Uterus (tissue), 4 donors: ENCODE results near the gene RNF5. TPM values are rescaled to one million over a fixed set of nuclear protein-coding genes. Genes with fewer than 3 reads are reported as not detected.

Experiments used
- DNase-seq, 2 donors: peaks; one replicate each; pipeline ENCODE4 v3.0.0-alpha.2; 2019 to 2020
- H3K27ac ChIP-seq, 2 donors: fragments of 200-600 bp; sonication (generic); 1 replicate in 1 of 2; 2 replicates in 1 of 2; pipeline ENCODE4 v1.5.1; 2016 to 2018
- H3K27me3 ChIP-seq, 2 donors: fragments of 200-600 bp; sonication (generic); one replicate each; pipeline ENCODE4 v1.5.1; 2018 to 2019; ENCODE audit warnings: control low read depth in 1 of 2
- H3K36me3 ChIP-seq, 2 donors: fragments of 200-600 bp; sonication (generic); one replicate each; pipeline ENCODE4 v1.5.1; 2019; ENCODE audit warnings: control low read depth in 1 of 2
- H3K4me1 ChIP-seq, 2 donors: fragments of 200-600 bp; sonication (generic); one replicate each; pipeline ENCODE4 v1.5.1; 2018 to 2019; ENCODE audit warnings: control low read depth in 1 of 2
- H3K4me3 ChIP-seq, 2 donors: fragments of 200-600 bp; sonication (generic); 1 replicate in 1 of 2; 2 replicates in 1 of 2; pipeline ENCODE4 v1.5.1; 2018 to 2019; ENCODE audit warnings: mild to moderate bottlenecking in 1 of 2
- H3K9me3 ChIP-seq, 2 donors: fragments of 200-600 bp; sonication (generic); one replicate each; pipeline ENCODE4 v1.5.1; 2019; ENCODE audit warnings: control low read depth in 1 of 2
- CTCF ChIP-seq, 4 experiments: fragments of 200-600 bp in 2 of 4; fragments of 450-650 bp in 2 of 4; sonication (generic) in 2 of 4; IDR thresholded peaks; one replicate each; pipeline ENCODE4 v1.5.1; 2016 to 2019; ENCODE audit warnings: antibody characterized with exemption in 4 of 4, mild to moderate bottlenecking in 2 of 4, moderate library complexity in 1 of 4
- POLR2A ChIP-seq, 2 donors: fragments of 450-650 bp; IDR thresholded peaks; one replicate each; pipeline ENCODE4 v1.6.1; 2016; ENCODE audit warnings: antibody characterized with exemption in 2 of 2, mild to moderate bottlenecking in 1 of 2, moderate library complexity in 1 of 2
- intact Hi-C: fragments of 100-400 bp; cut with DNase I; formaldehyde crosslinking; loops from one replicate; pipeline ENCODE4 v1.15.1; 2023; ENCODE audit warnings: low total_unique reads
- microRNA-seq: library from miRNA; unstranded; fragments of <30 nt; microRNA quantifications from one replicate; pipeline ENCODE4, GENCODE V29; 2016; ENCODE audit warnings: borderline microRNAs expressed, borderline replicate concordance
- small RNA-seq: library from RNA; depleted of rRNA; stranded (forward); fragments of <200 nt; gene quantifications from one replicate; pipeline ENCODE3, GENCODE V24; 2016
- total RNA-seq, 4 donors: library from RNA; depleted of rRNA in 3 of 4; stranded (reverse); fragments of >200 nt in 3 of 4; gene quantifications; one replicate each; pipeline versions ENCODE4 v1.1.0 to v1.2.4, GENCODE V29; 2014 to 2023
- donor health status: DM: yes; HTN: yes; CAD: no.

Gene RNF5
- total RNA-seq, 4 donors from 2014 or later = 45.6 to 84.7 (median 56.3) TPM

DNA sequence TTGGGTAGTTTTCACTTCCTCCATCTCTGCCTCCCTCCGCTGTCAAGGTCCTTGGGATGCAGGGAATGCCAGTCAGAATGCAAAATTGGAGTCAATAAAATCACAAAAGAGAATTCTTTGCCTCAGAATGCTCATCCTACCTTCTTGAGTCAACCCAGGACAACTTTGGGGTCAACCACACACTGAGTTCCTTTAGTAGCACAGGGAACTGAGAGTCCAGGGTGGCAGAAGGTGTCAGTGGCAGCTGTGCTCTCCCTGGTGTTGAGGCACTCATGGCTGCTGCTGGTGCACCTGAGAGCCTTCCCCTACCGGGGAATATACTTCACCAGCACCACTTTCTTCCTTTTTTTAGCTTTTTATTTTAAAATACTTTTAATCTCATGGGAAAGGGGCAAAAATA, 46.5 kb downstream of the RNF5 start:
- DNase-seq = no peak
- Histone ChIP-seq H3K4me3 (no peak overlapping the region), H3K4me1 (no peaks in the 10 kb centered on the region), H3K27ac (peak overlapping the region in 1 of 2 donors; percentile 70), H3K27me3 (no peaks in the 10 kb centered on the region), H3K36me3 (no peaks in the 10 kb centered on the region), H3K9me3 (no peaks in the 10 kb centered on the region)
- intact Hi-C loops = no loop called here
- TF ChIP-seq POLR2A (IDR thresholded peaks at IDR 0.05) = no peak
- TF ChIP-seq CTCF (IDR thresholded peaks at IDR 0.05) = no peak

DNA sequence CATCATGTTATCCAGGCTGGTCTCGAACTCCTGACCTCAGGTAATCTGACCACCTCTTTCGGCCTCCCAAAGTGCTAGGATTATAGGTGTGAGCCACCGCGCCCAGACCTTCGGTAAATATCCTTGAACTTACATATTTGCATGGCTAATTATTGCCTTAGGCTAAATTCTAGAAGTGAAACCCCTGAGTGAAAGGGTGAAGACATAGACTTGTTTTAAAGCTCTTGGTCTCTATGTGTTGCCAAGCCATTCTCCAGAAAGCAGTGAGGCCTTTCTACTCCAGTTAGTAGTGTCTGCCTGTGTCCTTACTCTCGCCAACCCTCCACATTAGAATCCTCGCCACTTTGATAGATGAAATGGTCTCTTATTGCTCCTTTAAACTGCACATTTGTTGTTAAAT, 48.2 kb downstream of the RNF5 start:
- H3K4me3 ChIP-seq = no peak overlapping the region

More for the DNA sequence above, 48.2 kb downstream of the RNF5 start:
- no peak for DNase-seq
- no peaks in the 10 kb centered on the region for H3K9me3 ChIP-seq
- no peaks in the 10 kb centered on the region for H3K36me3 ChIP-seq
- H3K27me3 ChIP-seq = no peaks in the 10 kb centered on the region
- H3K27ac ChIP-seq = no peak overlapping the region
- TF ChIP-seq CTCF (IDR thresholded peaks at IDR 0.05) (no peak), POLR2A (IDR thresholded peaks at IDR 0.05) (no peak)
- intact Hi-C loops = no loop called here
- no peaks in the 10 kb centered on the region for H3K4me1 ChIP-seq

Small RNAs within 50 kb of the gene (microRNA-seq; reads per million reads assigned to microRNA genes)
- gene MIR6721 = not detected
- not detected for gene MIR6833

Small RNAs within 50 kb of the gene (small RNA-seq; reads per million reads assigned to genes)
- gene AL662884.1 = not detected
- not detected for gene MIR6833

Other genes starting within 250 kb of the RNF5 start
- gene CFB, start 232.3 kb upstream of the RNF5 start, total RNA-seq = 10 to 100 TPM in 2 of 4 donors, 1 to 10 TPM in 1, not detected in 1; 6.2 to 32.6 (median 31.5) TPM
- gene NELFE, start 219.4 kb upstream of the RNF5 start, total RNA-seq = 10 to 100 TPM; 30.3 to 73.0 (median 51.4) TPM
- gene SKIC2, start 219.2 kb upstream of the RNF5 start, total RNA-seq = 10 to 100 TPM; 11.5 to 58.8 (median 35.6) TPM
- gene DXO, start 206.3 kb upstream of the RNF5 start, total RNA-seq = 10 to 100 TPM in 3 of 4 donors, 1 to 10 TPM in 1; 10.0 to 36.6 (median 14.7) TPM
- gene C4A, start 196.3 kb upstream of the RNF5 start, total RNA-seq = 100 to 1,000 TPM in 1 of 4 donors, 10 to 100 TPM in 2, 1 to 10 TPM in 1; 3.8 to 100 (median 32.3) TPM
- gene C4B, start 163.6 kb upstream of the RNF5 start, total RNA-seq = 10 to 100 TPM; 12.4 to 97.5 (median 46.3) TPM
- gene CYP21A2, start 140.0 kb upstream of the RNF5 start, total RNA-seq = 1 to 10 TPM in 1 of 4 donors, not detected in 3; 4.1 TPM
- gene TNXB, start 69.1 kb upstream of the RNF5 start, total RNA-seq = 100 to 1,000 TPM in 3 of 4 donors, 10 to 100 TPM in 1; 90.6 to 217 (median 181) TPM
- 100 to 1,000 TPM in 1 of 4 donors, 10 to 100 TPM in 3; 16.4 to 121 (median 33.6) TPM for gene ATF6B, start 50.2 kb upstream of the RNF5 start, total RNA-seq
- gene FKBPL, start 48.1 kb upstream of the RNF5 start, total RNA-seq = 10 to 100 TPM in 1 of 4 donors, 1 to 10 TPM in 3; 1.3 to 10.3 (median 5.1) TPM
- 1 to 10 TPM in 2 of 4 donors, not detected in 2; 8.0 to 9.4 TPM for gene PRRT1, start 26.5 kb upstream of the RNF5 start, total RNA-seq
- gene PPT2, start 24.3 kb upstream of the RNF5 start, total RNA-seq = 10 to 100 TPM; 19.0 to 35.1 (median 28.9) TPM
- 10 to 100 TPM in 3 of 4 donors, 1 to 10 TPM in 1; 9.2 to 54.8 (median 20.2) TPM for gene EGFL8, start 13.8 kb upstream of the RNF5 start, total RNA-seq
- 10 to 100 TPM; 14.2 to 71.2 (median 37.7) TPM for gene AGPAT1, start 2.3 kb upstream of the RNF5 start, total RNA-seq
- gene AGER, start 5.8 kb downstream of the RNF5 start, total RNA-seq = 10 to 100 TPM in 1 of 4 donors, 1 to 10 TPM in 1, under 1 TPM in 1, not detected in 1; 0.59 to 12.4 (median 2.5) TPM
- gene PBX2, start 11.8 kb downstream of the RNF5 start, total RNA-seq = 100 to 1,000 TPM in 1 of 4 donors, 10 to 100 TPM in 3; 35.1 to 150 (median 57.7) TPM
- gene GPSM3, start 14.2 kb downstream of the RNF5 start, total RNA-seq = 1 to 10 TPM in 3 of 4 donors, not detected in 1; 2.3 to 9.7 (median 3.5) TPM
- 10 to 100 TPM; 10.9 to 75.2 (median 28.6) TPM for gene NOTCH4, start 45.7 kb downstream of the RNF5 start, total RNA-seq
- not detected for gene TSBP1, start 193.5 kb downstream of the RNF5 start, total RNA-seq
- not detected for gene BTNL2, start 228.8 kb downstream of the RNF5 start, total RNA-seq